Measurements from ENCODE around the gene POLR2F.

DNA sequence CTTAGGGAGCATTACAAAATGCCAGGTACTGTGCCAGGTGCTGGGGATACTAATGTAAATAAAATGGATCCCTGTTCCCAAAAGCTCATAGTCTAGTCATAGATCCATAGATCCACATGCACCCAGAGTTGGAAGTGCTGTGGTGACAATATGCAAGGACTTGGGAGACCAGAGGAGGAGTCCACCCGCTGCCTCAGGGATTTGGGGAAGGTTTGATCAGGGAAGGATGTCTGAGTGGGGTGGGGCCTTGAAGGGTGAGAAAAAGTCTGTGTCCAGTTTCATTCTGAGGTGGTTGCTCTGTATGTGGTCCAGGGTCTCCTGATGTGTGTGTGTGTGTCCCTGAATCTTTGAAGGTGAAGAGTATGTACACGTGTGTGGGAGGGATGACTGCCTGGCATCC lies 21.7 kb downstream of the POLR2F start:
- no peak for TF ChIP-seq POLR2A (IDR thresholded peaks at IDR 0.05)
- TF ChIP-seq, protein P1, sequence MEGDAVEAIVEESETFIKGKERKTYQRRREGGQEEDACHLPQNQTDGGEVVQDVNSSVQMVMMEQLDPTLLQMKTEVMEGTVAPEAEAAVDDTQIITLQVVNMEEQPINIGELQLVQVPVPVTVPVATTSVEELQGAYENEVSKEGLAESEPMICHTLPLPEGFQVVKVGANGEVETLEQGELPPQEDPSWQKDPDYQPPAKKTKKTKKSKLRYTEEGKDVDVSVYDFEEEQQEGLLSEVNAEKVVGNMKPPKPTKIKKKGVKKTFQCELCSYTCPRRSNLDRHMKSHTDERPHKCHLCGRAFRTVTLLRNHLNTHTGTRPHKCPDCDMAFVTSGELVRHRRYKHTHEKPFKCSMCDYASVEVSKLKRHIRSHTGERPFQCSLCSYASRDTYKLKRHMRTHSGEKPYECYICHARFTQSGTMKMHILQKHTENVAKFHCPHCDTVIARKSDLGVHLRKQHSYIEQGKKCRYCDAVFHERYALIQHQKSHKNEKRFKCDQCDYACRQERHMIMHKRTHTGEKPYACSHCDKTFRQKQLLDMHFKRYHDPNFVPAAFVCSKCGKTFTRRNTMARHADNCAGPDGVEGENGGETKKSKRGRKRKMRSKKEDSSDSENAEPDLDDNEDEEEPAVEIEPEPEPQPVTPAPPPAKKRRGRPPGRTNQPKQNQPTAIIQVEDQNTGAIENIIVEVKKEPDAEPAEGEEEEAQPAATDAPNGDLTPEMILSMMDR (IDR thresholded peaks at IDR 0.05), result no peak

Data from body of pancreas (tissue), 4 donors.